ENCODE measurements around the gene PRSS22.

The PRSS22 gene

GRCh38 chr16:2859686-2860265 is 1.8 kb upstream of the PRSS22 start:
- Histone ChIP-seq H3K9ac (ENCODE audit: low read depth, low read length) (no peak overlapping the region), H3K27me3 (ENCODE audit: insufficient read depth, low read length, poor library complexity) (peaks cover 16% of the 10 kb centered on the region), H3K36me3 (ENCODE audit: insufficient read depth, low read length) (no peaks in the 10 kb centered on the region), H4K20me1 (ENCODE audit: insufficient read depth, low read length) (no peaks in the 10 kb centered on the region), H3K79me2 (ENCODE audit: insufficient read depth, low read length) (no peaks in the 10 kb centered on the region), H3K4me3 (ENCODE audit: low read depth in 1 of 2, low read length in 2 of 2) (no peak overlapping the region), H3K4me2 (ENCODE audit: insufficient read depth, low read length) (no peak overlapping the region), H3K9me3 (ENCODE audit: insufficient read depth, low read length, severe bottlenecking) (peaks cover under 1% of the 10 kb centered on the region), H3K4me1 (ENCODE audit: insufficient read depth, low read length) (no peaks in the 10 kb centered on the region), H2AFZ (ENCODE audit: low read depth, low read length) (no peak overlapping the region), H3K27ac (ENCODE audit: low read length) (no peak overlapping the region)
- TF ChIP-seq CTCF (IDR thresholded peaks at IDR 0.05; ENCODE audit: borderline replicate concordance, extremely low read depth, low read length, poor library complexity, severe bottlenecking) (no peak), EZH2 (IDR thresholded peaks at IDR 0.05; ENCODE audit: borderline replicate concordance, low read depth, low read length, severe bottlenecking) (no peak)
- no peak for ATAC-seq (ENCODE audit: insufficient read depth, low read depth)
- DNase-seq: no peak

GRCh38 chr16:2858245-2859025 is 465 bp upstream of the PRSS22 start:
- Histone ChIP-seq H3K4me2 (ENCODE audit: insufficient read depth, low read length) (no peak overlapping the region), H3K27ac (ENCODE audit: low read length) (no peak overlapping the region), H3K27me3 (ENCODE audit: insufficient read depth, low read length, poor library complexity) (peaks cover 13% of the 10 kb centered on the region), H3K79me2 (ENCODE audit: insufficient read depth, low read length) (no peaks in the 10 kb centered on the region), H3K36me3 (ENCODE audit: insufficient read depth, low read length) (no peaks in the 10 kb centered on the region), H2AFZ (ENCODE audit: low read depth, low read length) (no peak overlapping the region), H4K20me1 (ENCODE audit: insufficient read depth, low read length) (no peaks in the 10 kb centered on the region), H3K9me3 (ENCODE audit: insufficient read depth, low read length, severe bottlenecking) (peaks cover 6% of the 10 kb centered on the region), H3K4me1 (ENCODE audit: insufficient read depth, low read length) (no peaks in the 10 kb centered on the region), H3K9ac (ENCODE audit: low read depth, low read length) (no peak overlapping the region), H3K4me3 (ENCODE audit: low read depth in 1 of 2, low read length in 2 of 2) (no peak overlapping the region)
- ATAC-seq (ENCODE audit: insufficient read depth, low read depth): no peak
- TF ChIP-seq EZH2 (IDR thresholded peaks at IDR 0.05; ENCODE audit: borderline replicate concordance, low read depth, low read length, severe bottlenecking): no peak
- no peak for TF ChIP-seq CTCF (IDR thresholded peaks at IDR 0.05; ENCODE audit: borderline replicate concordance, extremely low read depth, low read length, poor library complexity, severe bottlenecking)
- DNase-seq: no peak

- DNase-seq: no peak
- H3K27ac ChIP-seq (ENCODE audit: low read length): no peak overlapping the region
- no peak overlapping the region for H3K9ac ChIP-seq (ENCODE audit: low read depth, low read length)
- no peak overlapping the region for H3K4me3 ChIP-seq (ENCODE audit: low read depth in 1 of 2, low read length in 2 of 2)
- no peaks in the 10 kb centered on the region for H4K20me1 ChIP-seq (ENCODE audit: insufficient read depth, low read length)
- no peak overlapping the region for H3K4me2 ChIP-seq (ENCODE audit: insufficient read depth, low read length)
- no peaks in the 10 kb centered on the region for H3K36me3 ChIP-seq (ENCODE audit: insufficient read depth, low read length)
- no peaks in the 10 kb centered on the region for H3K79me2 ChIP-seq (ENCODE audit: insufficient read depth, low read length)
- no peaks in the 10 kb centered on the region for H3K4me1 ChIP-seq (ENCODE audit: insufficient read depth, low read length)
- H3K27me3 ChIP-seq (ENCODE audit: insufficient read depth, low read length, poor library complexity): peaks cover 13% of the 10 kb centered on the region
- no peak overlapping the region for H2AFZ ChIP-seq (ENCODE audit: low read depth, low read length)
- no peak for TF ChIP-seq CTCF (IDR thresholded peaks at IDR 0.05; ENCODE audit: borderline replicate concordance, extremely low read depth, low read length, poor library complexity, severe bottlenecking)
- ATAC-seq (ENCODE audit: insufficient read depth, low read depth): no peak
- H3K9me3 ChIP-seq (ENCODE audit: insufficient read depth, low read length, severe bottlenecking): peaks cover 6% of the 10 kb centered on the region
Measured at GRCh38 chr16:2856686-2857450, 1.1 kb downstream of the PRSS22 start.

Measured in DND-41 (cell line).